Measurements from ENCODE around the gene MEIS1.

- TF ChIP-seq POLR2AphosphoS5 (IDR thresholded peaks at IDR 0.05; ENCODE audit: low read depth, low read length), result no peak
- no peak for TF ChIP-seq TAF1 (IDR thresholded peaks at IDR 0.05; ENCODE audit: borderline replicate concordance, insufficient read depth, low read length)
These were observed 1.3 kb upstream of the MEIS1 start for GRCh38 chr2:66433695-66433944.

Data from PFSK-1 (cell line).